Spleen (tissue), 11 donors: ENCODE results near the gene FRAS1. TPM values are rescaled to one million over a fixed set of nuclear protein-coding genes. Genes with fewer than 3 reads are reported as not detected.

Experiments used
- DNase-seq: peaks from one replicate; pipeline ENCODE4 v3.0.0-alpha.2; 2020
- H3K27ac ChIP-seq, 8 donors: fragments of 200-600 bp; sonication (generic) in 7 of 8; 1 replicate in 4 of 8; 2 replicates in 4 of 8; pipeline versions ENCODE4 v1.5.0 to v1.8.0; 2016 to 2021; ENCODE audit warnings: inconsistent platforms in 4 of 8, mild to moderate bottlenecking in 4 of 8, moderate library complexity in 1 of 8
- H3K27me3 ChIP-seq, 7 donors: fragments of 200-600 bp; sonication (generic) in 6 of 7; replicated peaks in 1 of 7; 1 replicate in 4 of 7; 2 replicates in 3 of 7; pipeline versions ENCODE4 v1.5.0 to v1.8.0; 2016 to 2021; ENCODE audit warnings: inconsistent platforms in 3 of 7, mild to moderate bottlenecking in 1 of 7
- H3K36me3 ChIP-seq, 6 donors: fragments of 200-600 bp; sonication (generic) in 5 of 6; 1 replicate in 4 of 6; 2 replicates in 2 of 6; pipeline versions ENCODE4 v1.5.0 to v1.8.0; 2016 to 2021; ENCODE audit warnings: inconsistent platforms in 2 of 6
- H3K4me1 ChIP-seq, 6 donors: fragments of 200-600 bp; sonication (generic) in 5 of 6; 1 replicate in 3 of 6; 2 replicates in 3 of 6; pipeline versions ENCODE4 v1.5.0 to v1.8.0; 2016 to 2021; ENCODE audit warnings: inconsistent platforms in 3 of 6
- H3K4me3 ChIP-seq, 8 donors: fragments of 200-600 bp; sonication (generic) in 7 of 8; 1 replicate in 4 of 8; 2 replicates in 4 of 8; pipeline versions ENCODE4 v1.5.0 to v1.8.0; 2016 to 2021; ENCODE audit warnings: inconsistent platforms in 4 of 8, mild to moderate bottlenecking in 4 of 8, moderate library complexity in 2 of 8
- H3K9me3 ChIP-seq, 8 donors: fragments of 200-600 bp; sonication (generic) in 7 of 8; 1 replicate in 4 of 8; 2 replicates in 4 of 8; pipeline versions ENCODE4 v1.5.0 to v1.8.0; 2016 to 2021; ENCODE audit warnings: inconsistent platforms in 4 of 8
- POLR2A ChIP-seq, 3 donors: fragments of 450-650 bp; IDR thresholded peaks; one replicate each; pipeline ENCODE4 v1.5.1; 2017; ENCODE audit warnings: antibody characterized with exemption in 3 of 3, mild to moderate bottlenecking in 1 of 3
- POLR2AphosphoS5 ChIP-seq, 3 donors: sonication (generic); formaldehyde crosslinking; IDR thresholded peaks; one replicate each; pipeline ENCODE4 v1.5.1; 2017; ENCODE audit warnings: antibody characterized with exemption in 3 of 3
- WGBS, 5 donors: extraction: QIAGEN DNeasy Blood & Tissue Kit in 3 of 5; methylation state at CpG; one replicate each; pipeline versions ENCODE4 v1.1.5 to v1.1.7; 2013 to 2018; 5-methylcytosine and 5-hydroxymethylcytosine counted together
- intact Hi-C: fragments of 100-400 bp; cut with DNase I; formaldehyde crosslinking; loops from one replicate; pipeline ENCODE4 v1.15.0; 2023; ENCODE audit warnings: low total_unique reads
- polyA plus RNA-seq, 3 donors: library from polyadenylated mRNA; stranded (reverse); fragments of 200-250 nt; gene quantifications; one replicate each; pipeline ENCODE4 v1.2.1, GENCODE V29; 2013
- total RNA-seq, 7 donors: library from RNA; depleted of rRNA in 3 of 7; stranded (reverse); fragments of >200 nt in 3 of 7; fragmentation: NEBNext Ultra II Directional in 4 of 7; extraction: Animal tissue kit (Norgen Biotek cat#: 25700) in 4 of 7; gene quantifications; one replicate each; pipeline versions ENCODE4 v1.1.0 to v1.2.1, GENCODE V29; 2016 to 2021
- TF ChIP-seq, protein P1 (sequence below), 11 experiments: fragments of 200-600 bp in 7 of 11; fragments of 450-650 bp in 4 of 11; sonication (generic) in 4 of 11; IDR thresholded peaks in 8 of 11; conservative IDR thresholded peaks in 3 of 11; 1 replicate in 7 of 11; 2 replicates in 4 of 11; pipeline versions ENCODE4 v1.4.0 to v1.8.0; 2016 to 2021; ENCODE audit warnings: antibody characterized with exemption in 11 of 11, inconsistent platforms in 4 of 11, mild to moderate bottlenecking in 1 of 11
- donor health status: healthy with polysubstance abuse.
- donor health status: DM: no; HTN: no; CAD: no; lungs with moderate emphysema.
- donor health status: DM: no; HTN: no; CAD: no.
- donor health status: Bipolar disorder and iron deficiency.
- donor health status: healthy.
- donor health status: DM: no; HTN: no; CAD: no.
- donor health status: DM: yes; HTN: yes; CAD: no.

The FRAS1 gene
- total and polyA plus RNA-seq, 10 donors: 0.10 to 3.0 (median 1.3) TPM

DNA sequence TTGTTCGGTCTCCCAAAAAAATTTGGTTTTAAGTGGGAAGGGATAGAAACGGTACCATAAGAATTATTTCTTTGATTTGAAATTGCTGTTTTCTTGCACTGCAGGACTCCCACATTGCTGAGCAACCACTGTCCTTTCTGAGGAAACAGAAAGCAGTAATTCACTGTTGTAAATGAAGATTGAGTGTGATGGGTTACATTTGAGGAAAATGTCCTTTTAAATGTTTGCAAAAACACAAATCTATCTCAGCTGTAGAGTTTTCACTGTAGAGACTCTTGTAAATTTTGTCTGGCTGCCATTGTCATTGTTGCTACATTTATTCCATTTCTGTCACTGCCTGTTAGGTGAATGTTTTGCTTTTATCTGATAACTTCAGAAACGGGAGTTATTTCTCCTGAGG lies 105.2 kb downstream of the FRAS1 start:
- H3K27ac ChIP-seq: no peak overlapping the region
- 66 to 76% (median 68%) methylated on average over 3 of the region's 3 CpGs for WGBS, 5 donors
- H3K27me3 ChIP-seq: peaks cover 0 to 12% (median 0%) of the 10 kb centered on the region in 7 donors
- H3K36me3 ChIP-seq: no peaks in the 10 kb centered on the region
- TF ChIP-seq, protein P1, sequence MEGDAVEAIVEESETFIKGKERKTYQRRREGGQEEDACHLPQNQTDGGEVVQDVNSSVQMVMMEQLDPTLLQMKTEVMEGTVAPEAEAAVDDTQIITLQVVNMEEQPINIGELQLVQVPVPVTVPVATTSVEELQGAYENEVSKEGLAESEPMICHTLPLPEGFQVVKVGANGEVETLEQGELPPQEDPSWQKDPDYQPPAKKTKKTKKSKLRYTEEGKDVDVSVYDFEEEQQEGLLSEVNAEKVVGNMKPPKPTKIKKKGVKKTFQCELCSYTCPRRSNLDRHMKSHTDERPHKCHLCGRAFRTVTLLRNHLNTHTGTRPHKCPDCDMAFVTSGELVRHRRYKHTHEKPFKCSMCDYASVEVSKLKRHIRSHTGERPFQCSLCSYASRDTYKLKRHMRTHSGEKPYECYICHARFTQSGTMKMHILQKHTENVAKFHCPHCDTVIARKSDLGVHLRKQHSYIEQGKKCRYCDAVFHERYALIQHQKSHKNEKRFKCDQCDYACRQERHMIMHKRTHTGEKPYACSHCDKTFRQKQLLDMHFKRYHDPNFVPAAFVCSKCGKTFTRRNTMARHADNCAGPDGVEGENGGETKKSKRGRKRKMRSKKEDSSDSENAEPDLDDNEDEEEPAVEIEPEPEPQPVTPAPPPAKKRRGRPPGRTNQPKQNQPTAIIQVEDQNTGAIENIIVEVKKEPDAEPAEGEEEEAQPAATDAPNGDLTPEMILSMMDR (IDR thresholded peaks at IDR 0.05 in 8 of 11, conservative IDR thresholded peaks at IDR 0.05 in 3 of 11): no peak
- H3K4me3 ChIP-seq: no peak overlapping the region
- intact Hi-C loops: no loop called here
- H3K4me1 ChIP-seq: no peaks in the 10 kb centered on the region
- DNase-seq: no peak
- H3K9me3 ChIP-seq: no peaks in the 10 kb centered on the region

DNA sequence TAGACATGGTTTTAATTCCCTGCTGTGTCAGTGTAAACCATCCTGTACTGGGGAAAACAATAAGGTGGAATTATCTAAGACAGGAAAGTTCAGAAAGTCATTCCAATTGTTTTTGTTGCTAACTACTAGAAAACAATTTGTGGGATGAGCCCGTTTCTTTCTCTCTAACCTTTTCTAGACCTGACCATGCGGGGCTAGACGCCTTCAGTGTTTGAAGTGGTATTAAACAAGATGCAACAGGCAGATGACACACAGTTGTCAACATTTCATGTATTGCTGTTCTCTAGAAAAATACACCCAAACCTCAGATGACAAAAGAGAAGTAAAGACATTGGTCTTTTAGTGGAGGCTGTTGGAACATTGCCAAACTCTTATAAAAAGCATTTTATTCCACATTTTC lies 105.7 kb downstream of the FRAS1 start:
- Histone ChIP-seq H3K36me3 (no peaks in the 10 kb centered on the region), H3K4me1 (no peaks in the 10 kb centered on the region), H3K4me3 (no peak overlapping the region), H3K27ac (no peak overlapping the region), H3K27me3 (peaks cover 0 to 12% (median 0%) of the 10 kb centered on the region in 7 donors), H3K9me3 (no peaks in the 10 kb centered on the region)
- DNase-seq: no peak
- TF ChIP-seq POLR2AphosphoS5 (IDR thresholded peaks at IDR 0.05): no peak
- TF ChIP-seq, protein P1 (IDR thresholded peaks at IDR 0.05 in 8 of 11, conservative IDR thresholded peaks at IDR 0.05 in 3 of 11): no peak
- TF ChIP-seq POLR2A (IDR thresholded peaks at IDR 0.05): no peak
- intact Hi-C loops: no loop called here
- 60 to 77% (median 67%) methylated on average over 3 of the region's 3 CpGs for WGBS, 5 donors

DNA sequence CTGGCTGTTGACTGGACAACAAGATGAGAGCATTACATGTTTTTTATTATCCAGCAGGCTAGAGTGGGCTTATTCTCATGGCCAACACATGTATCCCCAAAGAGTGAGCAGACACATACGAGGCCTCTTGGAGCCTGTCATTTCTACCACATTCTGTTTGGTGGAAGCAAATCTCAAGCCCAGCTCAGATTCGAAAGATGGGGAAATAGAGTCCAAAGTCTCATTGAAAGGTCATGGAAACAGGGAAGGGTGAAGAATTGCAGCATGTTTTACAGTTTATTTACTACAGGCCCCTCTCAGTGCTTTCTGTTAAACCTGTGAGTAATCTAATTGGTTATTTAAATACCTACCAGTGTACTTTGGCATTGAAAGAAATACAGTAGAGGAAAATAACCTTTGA lies 108.6 kb downstream of the FRAS1 start:
- no peak for DNase-seq
- Histone ChIP-seq H3K9me3 (no peaks in the 10 kb centered on the region), H3K36me3 (no peaks in the 10 kb centered on the region), H3K27me3 (no peaks in the 10 kb centered on the region), H3K4me3 (no peak overlapping the region), H3K27ac (no peak overlapping the region), H3K4me1 (no peaks in the 10 kb centered on the region)
- TF ChIP-seq POLR2AphosphoS5 (IDR thresholded peaks at IDR 0.05): no peak
- WGBS, 5 donors: 74 to 97% (median 88%) methylated on average over 2 of the region's 2 CpGs
- intact Hi-C loops: no loop called here

DNA sequence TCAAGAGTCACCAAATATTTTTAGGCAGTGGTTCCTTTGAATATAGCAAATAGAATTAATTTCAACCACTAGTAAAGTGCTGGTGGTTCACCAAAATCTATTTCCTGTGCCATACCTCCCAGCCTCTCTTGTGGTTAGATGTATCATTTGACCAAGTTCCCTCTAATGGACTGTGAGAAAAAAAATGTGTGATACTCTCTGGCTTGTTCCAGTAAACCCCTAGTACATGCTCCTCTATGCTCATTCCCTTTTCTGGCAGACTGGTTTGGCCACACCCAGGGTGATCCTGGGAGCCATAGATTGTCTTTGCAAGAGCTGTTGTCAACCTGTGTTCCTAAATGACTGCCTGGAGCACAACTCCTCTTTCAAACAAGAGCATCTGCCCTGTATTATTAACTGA lies 109.5 kb downstream of the FRAS1 start:
- intact Hi-C loops: no loop called here
- Histone ChIP-seq H3K27me3 (no peaks in the 10 kb centered on the region), H3K4me1 (no peaks in the 10 kb centered on the region), H3K36me3 (no peaks in the 10 kb centered on the region), H3K9me3 (no peaks in the 10 kb centered on the region), H3K27ac (no peak overlapping the region), H3K4me3 (no peak overlapping the region)
- no peak for DNase-seq
- TF ChIP-seq POLR2AphosphoS5 (IDR thresholded peaks at IDR 0.05) (no peak), POLR2A (IDR thresholded peaks at IDR 0.05) (no peak)
- TF ChIP-seq, protein P1 (IDR thresholded peaks at IDR 0.05 in 8 of 11, conservative IDR thresholded peaks at IDR 0.05 in 3 of 11): no peak

DNA sequence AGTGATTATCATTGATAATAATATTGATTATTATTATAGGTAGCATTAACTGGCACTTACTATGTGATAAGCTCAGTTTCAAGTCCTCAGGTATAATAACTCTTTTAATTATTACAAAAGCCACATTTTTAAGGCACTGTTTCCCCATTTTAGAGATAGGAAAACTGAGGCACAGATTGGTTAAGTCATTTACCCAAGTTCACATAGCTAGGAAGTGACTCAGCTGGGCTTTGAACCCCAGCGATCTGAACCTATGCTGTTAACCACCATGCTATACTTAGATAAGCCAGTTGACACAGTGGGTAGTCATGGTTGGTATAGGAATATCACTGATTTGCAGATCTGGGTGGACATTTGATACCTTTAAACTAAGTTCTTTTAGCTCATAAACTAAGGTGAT lies 110.4 kb downstream of the FRAS1 start:
- Histone ChIP-seq H3K4me3 (no peak overlapping the region), H3K27me3 (no peaks in the 10 kb centered on the region), H3K36me3 (no peaks in the 10 kb centered on the region), H3K9me3 (no peaks in the 10 kb centered on the region), H3K27ac (no peak overlapping the region), H3K4me1 (no peaks in the 10 kb centered on the region)
- intact Hi-C loops: no loop called here
- DNase-seq: no peak
- TF ChIP-seq POLR2AphosphoS5 (IDR thresholded peaks at IDR 0.05): no peak
- TF ChIP-seq, protein P1 (IDR thresholded peaks at IDR 0.05 in 8 of 11, conservative IDR thresholded peaks at IDR 0.05 in 3 of 11): no peak
- TF ChIP-seq POLR2A (IDR thresholded peaks at IDR 0.05): no peak
- 60 to 88% (median 73%) methylated on average over 1 of the region's 1 CpG for WGBS, 5 donors
